ENCODE data around the gene NRXN3. TPM values are rescaled to one million over a fixed set of nuclear protein-coding genes. Genes with fewer than 3 reads are reported as not detected.

The NRXN3 gene
- total RNA-seq, 4 donors from 2014 or later: 0.19 to 1.4 (median 0.40) TPM

GRCh38 chr14:79351011-79351410 lies 1180.8 kb downstream of the NRXN3 start:
- no peak for DNase-seq (ENCODE audit: low spot score)
- TF ChIP-seq, protein P1, sequence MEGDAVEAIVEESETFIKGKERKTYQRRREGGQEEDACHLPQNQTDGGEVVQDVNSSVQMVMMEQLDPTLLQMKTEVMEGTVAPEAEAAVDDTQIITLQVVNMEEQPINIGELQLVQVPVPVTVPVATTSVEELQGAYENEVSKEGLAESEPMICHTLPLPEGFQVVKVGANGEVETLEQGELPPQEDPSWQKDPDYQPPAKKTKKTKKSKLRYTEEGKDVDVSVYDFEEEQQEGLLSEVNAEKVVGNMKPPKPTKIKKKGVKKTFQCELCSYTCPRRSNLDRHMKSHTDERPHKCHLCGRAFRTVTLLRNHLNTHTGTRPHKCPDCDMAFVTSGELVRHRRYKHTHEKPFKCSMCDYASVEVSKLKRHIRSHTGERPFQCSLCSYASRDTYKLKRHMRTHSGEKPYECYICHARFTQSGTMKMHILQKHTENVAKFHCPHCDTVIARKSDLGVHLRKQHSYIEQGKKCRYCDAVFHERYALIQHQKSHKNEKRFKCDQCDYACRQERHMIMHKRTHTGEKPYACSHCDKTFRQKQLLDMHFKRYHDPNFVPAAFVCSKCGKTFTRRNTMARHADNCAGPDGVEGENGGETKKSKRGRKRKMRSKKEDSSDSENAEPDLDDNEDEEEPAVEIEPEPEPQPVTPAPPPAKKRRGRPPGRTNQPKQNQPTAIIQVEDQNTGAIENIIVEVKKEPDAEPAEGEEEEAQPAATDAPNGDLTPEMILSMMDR (IDR thresholded peaks at IDR 0.05): no peak
- no peak for ATAC-seq (ENCODE audit: low FRiP score)

GRCh38 chr14:79352076-79352630 lies 1182.0 kb downstream of the NRXN3 start:
- ATAC-seq (ENCODE audit: low FRiP score): no peak
- TF ChIP-seq, protein P1 (IDR thresholded peaks at IDR 0.05): no peak
- no peak for DNase-seq (ENCODE audit: low spot score)

GRCh38 chr14:79354336-79354735 lies 1184.2 kb downstream of the NRXN3 start:
- DNase-seq (ENCODE audit: low spot score) (no peak), ATAC-seq (ENCODE audit: low FRiP score) (no peak)
- TF ChIP-seq, protein P1 (IDR thresholded peaks at IDR 0.05): no peak

DNA sequence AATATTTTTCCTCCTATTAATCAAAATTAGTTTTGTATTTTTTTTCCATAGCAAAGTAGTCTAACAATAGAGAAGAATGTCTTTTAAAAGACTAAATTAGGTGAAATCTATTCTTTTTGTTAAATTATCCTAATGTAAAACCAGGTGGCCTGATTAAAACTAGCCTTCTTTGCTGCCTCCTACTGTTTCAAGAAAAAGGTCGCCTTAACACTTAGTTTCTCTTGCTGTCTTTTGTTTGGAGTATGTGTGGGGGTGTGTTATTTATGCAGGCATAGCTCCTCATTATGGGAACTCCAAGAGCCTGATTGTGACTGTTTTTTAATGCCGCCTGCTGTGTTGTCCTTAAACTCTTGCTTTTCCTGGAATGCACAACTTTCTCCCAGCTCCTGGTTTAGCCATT lies 1185.9 kb downstream of the NRXN3 start:
- no peak for DNase-seq (ENCODE audit: low spot score)
- ATAC-seq (ENCODE audit: low FRiP score): no peak
- TF ChIP-seq, protein P1 (IDR thresholded peaks at IDR 0.05): no peak

- TF ChIP-seq, protein P1 (IDR thresholded peaks at IDR 0.05): no peak
- ATAC-seq (ENCODE audit: low FRiP score) (no peak), DNase-seq (ENCODE audit: low spot score) (no peak)
Observed at GRCh38 chr14:79357307-79357706, 1187.1 kb downstream of the NRXN3 start.

DNA sequence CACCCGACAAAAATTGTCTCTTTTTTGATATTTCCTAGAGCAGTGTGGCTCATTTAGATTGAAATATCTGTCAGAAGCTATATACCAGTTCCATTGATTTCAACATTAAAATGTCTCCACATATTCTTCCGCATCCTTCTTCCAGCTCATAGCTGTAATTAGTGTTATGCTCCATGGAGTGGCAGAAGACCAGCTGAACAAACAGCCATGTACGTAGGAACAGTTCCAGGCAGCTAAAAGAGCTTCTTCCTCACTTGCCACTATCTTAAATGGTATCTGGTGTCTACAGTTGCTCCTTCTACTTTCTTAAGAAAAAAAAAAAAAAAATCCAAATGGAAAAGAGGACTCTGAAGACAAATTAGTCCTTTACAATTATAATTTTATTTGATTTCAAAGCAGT lies 1193.1 kb downstream of the NRXN3 start:
- no peak for ATAC-seq (ENCODE audit: low FRiP score)
- TF ChIP-seq, protein P1 (IDR thresholded peaks at IDR 0.05): no peak
- DNase-seq (ENCODE audit: low spot score): no peak

All from omental fat pad (tissue), 4 donors.